Measurements from ENCODE around the gene KCNH2.

The KCNH2 gene

GRCh38 chr7:150957133-150958020, 20.7 kb downstream of the KCNH2 start:
- no peaks in the 10 kb centered on the region for H3K4me1 ChIP-seq (ENCODE audit: control insufficient read depth, insufficient read depth, low read length)
- no peak overlapping the region for H3K4me3 ChIP-seq (ENCODE audit: low read depth, low read length)
- no peak overlapping the region for H3K27ac ChIP-seq (ENCODE audit: extremely low read depth, low read depth, low read length)
- ChIA-PET POLR2A (no interaction called here), CTCF (no interaction called here)
- no peaks in the 10 kb centered on the region for H3K9me3 ChIP-seq (ENCODE audit: control insufficient read depth, insufficient read depth, low read depth, low read length)
- H3K36me3 ChIP-seq (ENCODE audit: control insufficient read depth in 2 of 2, insufficient read depth in 1 of 2, low read length in 2 of 2) = no peaks in the 10 kb centered on the region
- TF ChIP-seq ZSCAN23 (tag by site-specific recombination; IDR thresholded peaks at IDR 0.05) (no peak), ZFHX2 (tag by site-specific recombination; conservative IDR thresholded peaks at IDR 0.05) (no peak), ZFP3 (tag by site-specific recombination; IDR thresholded peaks at IDR 0.05; ENCODE audit: low read depth) (no peak), ZNF580 (tag by site-specific recombination; IDR thresholded peaks at IDR 0.05) (no peak), PATZ1 (tag by site-specific recombination; IDR thresholded peaks at IDR 0.05) (no peak), HIC1 (tag by site-specific recombination; IDR thresholded peaks at IDR 0.05) (no peak), ZNF501 (tag by site-specific recombination; IDR thresholded peaks at IDR 0.05) (no peak), ZNF274 (IDR thresholded peaks at IDR 0.05; ENCODE audit: low read length) (no peak), ZNF274 (tag by site-specific recombination; IDR thresholded peaks at IDR 0.05; ENCODE audit: borderline replicate concordance) (no peak), ZNF639 (tag by site-specific recombination; IDR thresholded peaks at IDR 0.05) (no peak), ZNF600 (tag by site-specific recombination; IDR thresholded peaks at IDR 0.05) (no peak), ZNF2 (tag by site-specific recombination; IDR thresholded peaks at IDR 0.05) (no peak), ZNF146 (tag by site-specific recombination; IDR thresholded peaks at IDR 0.05) (no peak), ZBTB8A (tag by site-specific recombination; IDR thresholded peaks at IDR 0.05) (no peak), ZNF416 (tag by site-specific recombination; IDR thresholded peaks at IDR 0.05) (no peak), ZNF302 (tag by site-specific recombination; IDR thresholded peaks at IDR 0.05; ENCODE audit: low read depth) (no peak)

- ChIA-PET CTCF (no interaction called here), POLR2A (no interaction called here)
- no peaks in the 10 kb centered on the region for H3K4me1 ChIP-seq (ENCODE audit: control insufficient read depth, insufficient read depth, low read length)
- H3K27ac ChIP-seq (ENCODE audit: extremely low read depth, low read depth, low read length) = no peak overlapping the region
- TF ChIP-seq BCL11B (tag by site-specific recombination; IDR thresholded peaks at IDR 0.05; ENCODE audit: low read depth) = peak; percentile 56; the same call in 1 of the 2 replicates
- TF ChIP-seq ZNF362 (tag by site-specific recombination; IDR thresholded peaks at IDR 0.05) = no peak
- H3K36me3 ChIP-seq (ENCODE audit: control insufficient read depth in 2 of 2, insufficient read depth in 1 of 2, low read length in 2 of 2) = peaks cover 0 to under 1% of the 10 kb centered on the region in 2 experiments; a peak in 1 of 3 replicates
- no peaks in the 10 kb centered on the region for H3K9me3 ChIP-seq (ENCODE audit: control insufficient read depth, insufficient read depth, low read depth, low read length)
- no peak overlapping the region for H3K4me3 ChIP-seq (ENCODE audit: low read depth, low read length)
Observed at GRCh38 chr7:150956395-150957132, 21.6 kb downstream of the KCNH2 start.

Measured in HEK293 (cell line).